OCI-LY7 (cell line): Measurements from ENCODE around the gene AWAT2.

Experiments
- CTCF ChIP-seq: fragments of 200-600 bp; sonication (generic); conservative IDR thresholded peaks from 2 replicates; pipeline ENCODE4 v1.5.1; 2014; ENCODE audit warnings: mild to moderate bottlenecking, antibody characterized with exemption, low read length, moderate library complexity, mixed read lengths
- EZH2phosphoT487 ChIP-seq: fragments of 200-600 bp; sonication (generic); IDR thresholded peaks from 2 replicates; pipeline ENCODE4 v1.6.1; 2018; ENCODE audit warnings: low read depth, borderline replicate concordance, mild to moderate bottlenecking, mixed run types, antibody characterized with exemption, low read length, moderate library complexity, mixed read lengths

GRCh38 chrX:70092247-70092646 lies 42.5 kb upstream of the AWAT2 start:
- TF ChIP-seq CTCF = no peak
- no peak for TF ChIP-seq EZH2phosphoT487
